Transverse colon (tissue), 4 donors: ENCODE measurements around the gene ICOSLG.
"Not testable (repeated sequence)": the region's sequence is repeated elsewhere in the genome, so short reads cannot be mapped to it uniquely, and the experiment has no call there.

ENCODE experiments used
- CTCF ChIP-seq, 5 experiments: fragments of 200-600 bp in 3 of 5; fragments of 450-650 bp in 2 of 5; sonication (generic) in 3 of 5; IDR thresholded peaks; 1 replicate in 2 of 5; 2 replicates in 3 of 5; pipeline ENCODE4 v1.5.1; 2016 to 2017; ENCODE audit warnings: antibody characterized with exemption in 5 of 5, inconsistent platforms in 3 of 5, mild to moderate bottlenecking in 2 of 5, moderate library complexity in 1 of 5
- EP300 ChIP-seq: sonication (generic); formaldehyde crosslinking; IDR thresholded peaks from one replicate; pipeline ENCODE4 v1.6.1; 2017; ENCODE audit warnings: antibody characterized with exemption, low read depth
- POLR2A ChIP-seq: fragments of 450-650 bp; IDR thresholded peaks from one replicate; pipeline ENCODE4 v1.6.1; 2016; ENCODE audit warnings: antibody characterized with exemption, mild to moderate bottlenecking, moderate library complexity
- POLR2AphosphoS5 ChIP-seq, 3 donors: sonication (generic); formaldehyde crosslinking; IDR thresholded peaks; one replicate each; pipeline ENCODE4 v1.6.1; 2016; ENCODE audit warnings: antibody characterized with exemption in 3 of 3

- not testable (repeated sequence) for TF ChIP-seq CTCF (IDR thresholded peaks at IDR 0.05); EP300; POLR2AphosphoS5 (IDR thresholded peaks at IDR 0.05); POLR2A
These were observed 12.6 kb downstream of the ICOSLG start for GRCh38 chr21:44228109-44228508.
